SIG-M5 (cell line): ENCODE measurements around the gene CBR1.

ENCODE experiments used
- DNase-seq: peaks from one replicate; lab custom pipeline; 2025; lab: John Stamatoyannopoulos, UW

The CBR1 gene

DNA sequence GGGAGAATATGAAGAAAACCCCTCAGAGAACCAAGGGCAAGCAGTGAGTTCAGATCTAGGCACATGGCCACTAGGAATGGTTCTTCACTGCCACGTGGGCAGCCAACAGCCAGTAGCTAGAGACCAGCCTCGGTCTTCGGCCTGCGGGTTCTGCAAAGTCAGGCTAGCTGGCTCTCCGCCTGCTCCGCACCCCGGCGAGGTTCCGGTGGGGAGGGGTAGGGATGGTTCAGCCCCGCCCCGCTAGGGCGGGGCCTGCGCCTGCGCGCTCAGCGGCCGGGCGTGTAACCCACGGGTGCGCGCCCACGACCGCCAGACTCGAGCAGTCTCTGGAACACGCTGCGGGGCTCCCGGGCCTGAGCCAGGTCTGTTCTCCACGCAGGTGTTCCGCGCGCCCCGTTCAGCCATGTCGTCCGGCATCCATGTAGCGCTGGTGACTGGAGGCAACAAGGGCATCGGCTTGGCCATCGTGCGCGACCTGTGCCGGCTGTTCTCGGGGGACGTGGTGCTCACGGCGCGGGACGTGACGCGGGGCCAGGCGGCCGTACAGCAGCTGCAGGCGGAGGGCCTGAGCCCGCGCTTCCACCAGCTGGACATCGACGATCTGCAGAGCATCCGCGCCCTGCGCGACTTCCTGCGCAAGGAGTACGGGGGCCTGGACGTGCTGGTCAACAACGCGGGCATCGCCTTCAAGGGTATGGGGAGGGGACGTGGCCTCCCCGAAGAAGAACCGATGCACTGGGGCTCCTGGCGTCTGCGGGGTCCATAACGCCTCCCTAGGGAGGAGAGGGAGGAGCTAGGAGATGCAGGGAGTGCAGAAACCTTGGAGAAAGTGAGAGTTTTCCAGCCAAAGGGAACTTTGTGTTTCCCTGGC lies at the start of gene CBR1:
TSS of gene CBR1 (plus strand) at position 312 of the 871 bp plus-strand sequence. CDS start at position 404, 92 bp downstream.
- no peak for DNase-seq

GRCh38 chr21:36021251-36021837 lies 48.5 kb upstream of the CBR1 start:
- no peak for DNase-seq

DNA sequence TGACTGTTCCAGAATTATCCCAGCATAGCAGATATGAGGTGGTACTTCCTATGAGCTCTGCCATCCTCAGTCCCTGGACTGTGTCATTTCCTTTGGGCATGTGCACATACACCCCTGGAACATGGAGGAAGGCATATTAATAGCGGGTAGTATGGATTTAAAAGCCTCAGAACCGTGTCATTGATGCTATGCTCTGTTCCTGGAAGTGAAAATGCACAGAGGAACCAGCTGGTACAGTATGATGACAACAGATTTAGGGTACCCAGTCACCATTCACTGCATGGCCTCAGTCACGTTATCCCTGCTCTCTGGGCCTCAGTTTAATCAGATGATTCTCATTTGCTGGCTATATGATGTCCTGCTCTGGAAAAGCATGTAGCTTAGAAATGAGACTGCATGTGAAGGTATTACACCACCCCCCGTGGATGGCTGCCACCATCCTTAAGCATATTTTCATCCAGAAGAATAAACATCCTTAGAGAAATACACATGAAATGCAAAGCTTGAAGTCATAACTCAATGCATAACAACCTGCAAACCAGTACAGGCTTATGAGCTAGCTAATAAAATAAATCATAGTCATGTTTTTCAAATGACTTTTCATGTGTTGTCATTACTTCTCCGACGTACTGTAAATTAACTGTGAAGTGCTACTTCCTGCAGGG lies 47.3 kb upstream of the CBR1 start:
- DNase-seq, result no peak

- DNase-seq, result no peak
Observed at GRCh38 chr21:36023092-36023480, 46.7 kb upstream of the CBR1 start.

GRCh38 chr21:36024782-36025181 lies 45.0 kb upstream of the CBR1 start:
- no peak for DNase-seq

- DNase-seq, result no peak
Observed at GRCh38 chr21:36027347-36027746, 42.5 kb upstream of the CBR1 start.

- no peak for DNase-seq
Observed at GRCh38 chr21:36028127-36029069, 41.4 kb upstream of the CBR1 start.

DNA sequence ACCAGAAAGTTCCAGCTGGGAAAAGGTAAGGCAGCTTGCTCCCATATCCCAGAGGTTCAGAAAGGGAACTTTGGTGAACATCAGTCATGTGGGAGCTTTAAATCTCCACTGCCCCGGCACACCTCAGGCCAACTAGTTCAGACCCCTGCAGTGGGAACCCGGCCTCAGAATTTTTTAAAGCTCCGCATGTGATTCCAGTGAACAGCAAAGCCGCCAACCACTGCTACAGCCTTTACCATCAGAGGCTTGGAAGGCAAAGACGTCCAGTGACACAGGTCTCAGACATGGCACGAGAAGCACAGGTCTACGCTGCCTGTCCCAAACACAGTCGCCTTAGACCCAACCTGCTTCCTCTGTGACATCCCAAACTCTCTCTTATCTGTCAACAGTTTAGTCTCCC lies 40.5 kb upstream of the CBR1 start:
- DNase-seq, result no peak

- DNase-seq, result no peak
Observed at GRCh38 chr21:36030581-36031189, 39.1 kb upstream of the CBR1 start.

DNA sequence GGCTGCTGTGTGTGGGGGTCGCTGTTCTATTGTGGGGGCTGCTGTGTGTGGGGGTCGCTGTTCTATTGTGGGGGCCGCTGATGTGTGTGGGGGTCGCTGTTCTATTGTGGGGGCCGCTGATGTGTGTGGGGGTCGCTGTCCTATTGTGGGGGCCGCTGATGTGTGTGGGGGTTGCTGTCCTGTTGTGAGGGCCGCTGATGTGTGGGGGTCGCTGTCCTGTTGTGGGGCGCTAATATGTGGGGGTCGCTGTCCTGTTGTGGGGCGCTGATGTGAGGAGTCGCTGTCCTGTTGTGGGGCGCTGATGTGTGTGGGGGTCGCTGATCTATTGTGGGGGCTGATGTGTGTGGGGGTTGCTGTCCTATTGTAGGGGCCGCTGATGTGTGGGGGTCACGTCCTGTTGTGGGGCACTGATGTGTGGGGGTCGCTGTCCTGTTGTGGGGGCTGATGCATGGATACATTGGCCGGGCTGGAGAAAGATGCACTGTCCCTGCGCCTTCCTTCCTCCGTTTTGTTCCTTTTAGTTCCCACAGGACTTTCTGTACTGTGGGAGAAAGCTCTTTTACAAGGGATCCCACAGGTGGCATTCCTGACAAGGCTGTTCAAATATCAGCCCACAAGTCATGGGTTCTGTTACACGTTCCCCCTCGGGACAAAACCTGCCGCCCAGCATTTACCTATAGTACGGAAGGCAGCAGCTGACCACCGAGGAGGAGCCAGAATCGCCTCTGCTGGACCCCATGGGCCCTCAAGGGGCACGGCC lies 37.0 kb upstream of the CBR1 start:
- no peak for DNase-seq

GRCh38 chr21:36034211-36034913 lies 35.5 kb upstream of the CBR1 start:
- DNase-seq, result no peak

DNA sequence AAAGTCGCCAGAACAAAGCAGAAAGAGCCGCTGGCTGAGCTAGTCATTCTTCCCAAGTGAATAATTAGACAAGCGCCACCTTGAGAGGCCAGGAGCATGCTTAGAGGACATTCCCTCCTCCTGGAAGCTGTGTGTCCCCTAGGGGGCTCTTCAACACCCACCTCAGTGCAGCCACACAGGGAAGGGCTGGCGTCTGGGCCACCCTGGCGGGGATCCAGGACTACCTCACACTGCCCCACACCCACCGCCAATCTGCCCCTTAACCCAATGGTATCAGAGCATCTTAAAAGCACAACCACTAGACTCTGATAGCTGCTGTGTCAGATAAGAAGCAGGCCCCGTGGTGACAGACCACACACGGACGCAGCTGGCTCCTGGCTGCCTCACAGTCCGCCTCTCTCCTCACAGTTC lies 34.4 kb upstream of the CBR1 start:
- no peak for DNase-seq

DNA sequence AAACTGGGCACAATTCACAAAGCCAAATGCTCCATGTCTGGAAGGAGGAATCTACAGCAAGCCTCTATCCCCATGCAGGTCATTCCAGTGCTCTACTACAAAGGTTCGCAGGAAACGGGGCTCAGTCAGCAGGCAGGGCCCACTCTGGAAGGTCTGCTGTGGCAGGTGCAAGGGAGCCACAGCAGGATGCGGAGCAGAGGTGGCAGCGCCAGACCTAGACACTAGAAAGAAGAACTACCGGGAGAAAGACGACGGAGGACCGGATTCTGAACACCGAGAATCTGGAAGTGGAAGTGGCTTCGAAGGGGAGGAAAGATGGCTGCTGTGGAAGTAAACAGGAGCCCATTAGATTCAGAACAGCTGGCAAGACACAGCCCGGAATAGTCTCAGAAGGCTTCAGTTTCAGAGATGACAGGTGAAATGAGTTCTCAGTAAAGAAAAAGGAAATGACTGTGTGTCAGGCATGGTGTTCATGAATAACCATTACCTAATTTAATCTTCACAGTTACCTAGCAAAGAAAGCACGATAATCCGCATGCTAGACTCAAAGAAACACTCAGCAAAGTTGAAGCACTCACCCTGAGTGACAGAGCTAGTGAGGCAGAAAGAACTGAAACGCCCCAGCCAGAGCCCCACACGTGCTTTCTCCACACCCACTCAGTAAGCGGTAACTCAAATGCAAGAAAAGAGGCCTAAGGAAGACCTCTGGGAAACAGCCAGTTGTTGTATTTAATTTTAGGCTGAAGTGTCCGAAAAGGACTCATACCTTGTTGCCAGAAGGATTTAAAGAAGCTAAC lies 30.9 kb upstream of the CBR1 start:
- DNase-seq, result no peak

DNA sequence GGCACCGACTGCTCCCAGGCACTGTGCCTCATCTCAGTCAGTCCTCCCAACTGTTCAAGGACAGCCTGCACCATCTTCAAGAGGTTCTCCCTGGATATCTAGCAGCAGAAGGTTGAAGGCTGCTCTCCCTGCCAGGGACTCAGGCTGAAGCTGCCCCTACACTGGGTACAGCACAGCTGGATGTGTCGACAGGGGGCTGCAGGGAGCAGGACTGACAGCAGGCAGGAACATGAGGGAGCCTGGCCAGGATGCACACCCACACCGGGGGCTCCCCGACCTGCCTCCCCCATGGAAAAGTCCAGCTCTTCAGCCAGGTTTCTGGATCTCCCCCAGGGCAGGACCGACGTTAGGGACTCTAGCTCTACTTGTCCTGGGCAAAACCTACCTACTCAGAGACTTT lies 30.0 kb upstream of the CBR1 start:
- no peak for DNase-seq

DNA sequence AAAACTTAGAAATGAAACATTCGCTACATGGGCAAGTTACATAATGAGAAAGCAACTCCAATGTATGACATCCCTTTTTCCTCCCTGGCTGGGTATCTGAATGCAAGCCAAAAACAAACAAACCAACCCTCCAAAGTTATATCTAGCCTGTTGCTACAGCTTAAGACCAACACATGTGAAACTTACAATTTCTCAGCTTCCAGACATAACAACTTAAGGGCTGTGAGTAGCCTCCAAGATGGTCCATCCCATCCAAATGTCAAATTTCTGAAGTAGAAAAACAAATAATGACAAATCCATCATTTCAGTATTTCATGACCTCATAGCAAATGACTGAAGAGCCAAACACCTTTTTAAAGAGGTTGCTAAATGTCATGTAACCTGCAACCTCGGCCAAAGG lies 29.4 kb upstream of the CBR1 start:
- no peak for DNase-seq

DNA sequence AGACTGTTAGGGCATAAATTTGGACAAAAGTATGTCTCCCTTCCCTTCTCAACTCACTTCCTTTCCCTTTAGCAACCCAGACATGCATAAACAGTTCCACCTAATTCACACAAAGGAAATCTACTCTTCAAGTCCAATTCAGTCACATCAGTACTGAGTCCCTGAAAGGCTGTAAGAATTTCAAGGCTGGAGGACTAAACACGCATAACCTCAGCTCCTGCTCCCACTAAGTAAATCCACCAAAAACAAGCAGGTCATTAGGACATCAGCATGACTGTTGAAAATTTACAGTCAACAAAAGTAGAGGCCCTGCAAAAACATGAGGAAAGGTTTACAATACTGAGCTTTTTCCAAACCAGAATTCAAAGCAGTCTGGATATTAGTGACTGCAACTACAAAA lies 27.9 kb upstream of the CBR1 start:
- no peak for DNase-seq

DNA sequence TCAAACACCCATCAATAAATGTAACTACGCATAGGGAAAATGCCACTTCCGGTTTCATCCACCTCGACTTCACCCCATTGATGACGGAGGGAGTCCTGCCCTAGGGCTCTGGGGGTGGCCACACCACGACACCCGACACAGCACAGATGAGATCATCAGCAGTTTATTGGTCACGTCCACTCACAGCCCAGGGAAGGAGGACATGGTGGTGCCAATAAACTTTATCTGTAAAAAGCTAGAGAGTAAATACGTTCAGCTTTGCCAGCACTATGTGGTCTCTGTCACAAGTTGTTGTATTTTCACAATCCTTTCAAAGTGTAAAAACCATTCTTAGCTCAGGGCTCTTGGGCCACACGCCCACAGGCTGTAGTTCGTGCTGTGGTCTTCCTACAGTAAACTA lies 25.8 kb upstream of the CBR1 start:
- no peak for DNase-seq

DNA sequence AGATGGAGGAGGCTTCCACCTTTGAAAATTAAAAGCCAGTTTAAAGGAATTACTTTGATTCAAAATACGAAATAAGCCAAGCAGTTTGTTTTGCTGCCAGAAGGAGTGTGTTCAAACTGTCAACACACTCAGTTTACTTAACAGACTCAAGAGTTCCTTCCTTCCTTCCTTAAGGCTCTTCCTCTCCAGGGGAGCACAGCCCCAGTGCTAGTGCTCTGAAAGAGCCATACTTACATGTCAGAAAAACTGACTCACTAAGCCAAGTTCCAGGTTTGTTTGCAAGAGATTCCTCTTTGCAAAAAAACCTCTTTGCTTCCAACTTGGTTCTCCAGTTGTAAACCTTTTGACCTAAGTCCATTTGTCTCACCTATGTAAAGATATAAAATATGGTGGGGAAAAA lies 23.8 kb upstream of the CBR1 start:
- DNase-seq, result no peak

DNA sequence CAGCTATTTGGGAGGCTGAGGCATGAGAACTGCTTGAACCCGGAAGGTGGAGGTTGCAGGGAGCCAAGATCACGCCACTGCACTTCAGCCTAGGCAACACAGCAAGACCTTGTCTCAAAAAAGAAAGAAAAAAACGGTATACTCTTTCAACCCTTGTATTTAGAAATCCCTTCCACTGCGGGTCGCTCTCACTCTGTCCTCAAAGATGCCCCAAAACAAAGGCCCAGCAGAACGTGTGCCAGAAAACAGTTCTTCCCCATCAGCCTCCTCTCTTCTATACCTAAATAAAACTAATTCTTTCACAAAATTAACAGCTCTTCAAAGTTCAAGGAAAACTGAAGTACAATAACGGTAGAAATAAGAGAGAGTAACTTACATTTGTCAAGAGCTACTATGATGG lies 22.7 kb upstream of the CBR1 start:
- DNase-seq, result no peak
